Measurements from ENCODE around the gene FGF21.
A peak's percentile ranks its signal among the peaks of the same experiment; 100 is the strongest.

FGF21 gene

GRCh38 chr19:48794291-48794690, 39.0 kb downstream of the FGF21 start:
- no peak for DNase-seq

- DNase-seq, result peak; percentile 68
Measured at GRCh38 chr19:48795055-48795684, 39.8 kb downstream of the FGF21 start.

- no peak for DNase-seq
Measured at GRCh38 chr19:48795685-48796070, 40.4 kb downstream of the FGF21 start.

- no peak for DNase-seq
Measured at GRCh38 chr19:48796298-48797083, 41.2 kb downstream of the FGF21 start.

- DNase-seq, result no peak
Measured at GRCh38 chr19:48797103-48797502, 41.8 kb downstream of the FGF21 start.

- peak; percentile 62 for DNase-seq
Measured at GRCh38 chr19:48798937-48799336, 43.6 kb downstream of the FGF21 start.

- DNase-seq, result no peak
Measured at GRCh38 chr19:48799358-48800300, 44.3 kb downstream of the FGF21 start.

- no peak for DNase-seq
Measured at GRCh38 chr19:48802623-48803022, 47.3 kb downstream of the FGF21 start.

GRCh38 chr19:48804496-48804895, 49.2 kb downstream of the FGF21 start:
- DNase-seq, result no peak

- no peak for DNase-seq
Measured at GRCh38 chr19:48805452-48805851, 50.1 kb downstream of the FGF21 start.

GRCh38 chr19:48806518-48806817, 51.1 kb downstream of the FGF21 start:
- peak; percentile 34 for DNase-seq

- DNase-seq, result no peak
Measured at GRCh38 chr19:48806818-48807589, 51.7 kb downstream of the FGF21 start.

GRCh38 chr19:48807590-48808308, 52.4 kb downstream of the FGF21 start:
- no peak for DNase-seq

Measured in NCI-H146 (cell line).